IPS-18a (cell line): ENCODE results near the gene EXOSC2.
"Not testable (repeated sequence)": the region's sequence is repeated elsewhere in the genome, so short reads cannot be mapped to it uniquely, and the experiment has no call there.

Experiments
- H3K27ac ChIP-seq: one replicate; pipeline ENCODE4 v1.5.1; 2013; ENCODE audit warnings: low read length
- H3K27me3 ChIP-seq: one replicate; pipeline ENCODE4 v1.6.1; 2013; ENCODE audit warnings: mild to moderate bottlenecking, low read length; ENCODE audit not compliant: control insufficient read depth, insufficient read depth
- H3K36me3 ChIP-seq: one replicate; pipeline ENCODE4 v1.6.1; 2013; ENCODE audit warnings: low read depth, low read length; ENCODE audit not compliant: control insufficient read depth
- H3K4me1 ChIP-seq: one replicate; pipeline ENCODE4 v1.6.1; 2013; ENCODE audit warnings: low read depth, low read length; ENCODE audit not compliant: control insufficient read depth
- H3K4me3 ChIP-seq: one replicate; pipeline ENCODE4 v1.5.1; 2013; ENCODE audit warnings: low read length
- H3K9ac ChIP-seq: one replicate; pipeline ENCODE4 v1.6.1; 2013; ENCODE audit warnings: mild to moderate bottlenecking, low read length, moderate library complexity
- H3K9me3 ChIP-seq: one replicate; pipeline ENCODE4 v1.6.1; 2013; ENCODE audit warnings: low read depth, low read length; ENCODE audit not compliant: control insufficient read depth

Gene EXOSC2

GRCh38 chr9:130670644-130671043 lies 22.9 kb upstream of the EXOSC2 start:
- Histone ChIP-seq H3K4me1 (peaks cover 3% of the 10 kb centered on the region), H3K27ac (no peak overlapping the region)

DNA sequence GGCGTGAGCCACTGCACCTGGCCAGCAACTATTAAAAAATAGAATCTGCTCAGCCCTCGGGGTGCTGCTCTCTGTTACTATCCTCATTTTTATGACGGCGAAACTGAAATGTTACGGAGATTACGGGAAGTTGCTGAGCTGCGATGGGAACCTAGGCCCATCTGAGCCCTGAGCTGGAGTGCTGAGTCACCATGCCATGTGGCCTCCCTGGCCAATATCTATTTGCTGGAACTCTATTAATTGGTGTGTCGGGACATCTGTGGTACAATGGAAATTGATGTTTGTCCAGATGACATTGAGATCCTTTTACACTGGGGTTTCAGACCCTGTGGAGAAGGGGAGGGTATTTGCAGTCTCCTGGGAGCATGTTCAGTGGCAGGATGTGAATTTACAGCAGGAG lies 21.1 kb upstream of the EXOSC2 start:
- Histone ChIP-seq H3K9me3 (no peaks in the 10 kb centered on the region), H3K4me1 (no peaks in the 10 kb centered on the region), H3K27me3 (peaks cover 35% of the 10 kb centered on the region), H3K36me3 (no peaks in the 10 kb centered on the region), H3K4me3 (no peak overlapping the region), H3K27ac (no peak overlapping the region), H3K9ac (no peak overlapping the region)

More at GRCh38 chr9:130670644-130671043, 22.9 kb upstream of the EXOSC2 start:
- no peaks in the 10 kb centered on the region for H3K9me3 ChIP-seq
- peaks cover 49% of the 10 kb centered on the region for H3K27me3 ChIP-seq
- H3K36me3 ChIP-seq, result no peaks in the 10 kb centered on the region
- H3K4me3 ChIP-seq, result no peak overlapping the region
- H3K9ac ChIP-seq, result no peak overlapping the region

- Histone ChIP-seq H3K36me3 (no peaks in the 10 kb centered on the region), H3K9ac (no peak overlapping the region), H3K9me3 (no peaks in the 10 kb centered on the region), H3K27ac (no peak overlapping the region), H3K4me1 (no peaks in the 10 kb centered on the region), H3K4me3 (no peak overlapping the region), H3K27me3 (peaks cover 35% of the 10 kb centered on the region)
Observed at GRCh38 chr9:130672933-130673615, 20.5 kb upstream of the EXOSC2 start.

GRCh38 chr9:130675396-130675795 lies 18.2 kb upstream of the EXOSC2 start:
- Histone ChIP-seq H3K9ac (no peak overlapping the region), H3K27ac (no peak overlapping the region), H3K4me1 (no peaks in the 10 kb centered on the region), H3K9me3 (no peaks in the 10 kb centered on the region), H3K4me3 (no peak overlapping the region), H3K27me3 (peaks cover 41% of the 10 kb centered on the region), H3K36me3 (no peaks in the 10 kb centered on the region)

DNA sequence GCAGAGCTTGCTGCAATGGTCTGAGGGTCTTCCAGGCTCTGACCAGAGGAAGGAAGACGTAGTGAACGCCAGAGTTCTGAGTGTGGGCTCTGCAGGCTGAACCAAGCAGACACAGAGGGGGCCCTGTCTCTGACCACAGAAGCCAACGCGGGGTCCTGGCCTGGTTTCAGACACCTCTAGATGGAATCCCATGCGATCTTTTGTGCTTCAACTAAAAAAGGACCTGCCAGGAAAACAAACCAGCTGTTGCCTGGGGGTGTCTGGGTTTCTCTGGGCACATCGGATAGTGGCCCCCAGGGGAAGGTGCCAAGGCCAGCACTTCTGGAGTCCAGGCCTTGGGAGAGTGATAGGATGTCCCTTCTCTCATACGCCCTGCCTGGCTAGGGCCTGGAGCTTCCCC lies 16.3 kb upstream of the EXOSC2 start:
- Histone ChIP-seq H3K4me3 (no peak overlapping the region), H3K27me3 (peaks cover 51% of the 10 kb centered on the region), H3K9ac (no peak overlapping the region), H3K4me1 (peaks cover 2% of the 10 kb centered on the region), H3K36me3 (no peaks in the 10 kb centered on the region), H3K27ac (no peak overlapping the region), H3K9me3 (no peaks in the 10 kb centered on the region)

DNA sequence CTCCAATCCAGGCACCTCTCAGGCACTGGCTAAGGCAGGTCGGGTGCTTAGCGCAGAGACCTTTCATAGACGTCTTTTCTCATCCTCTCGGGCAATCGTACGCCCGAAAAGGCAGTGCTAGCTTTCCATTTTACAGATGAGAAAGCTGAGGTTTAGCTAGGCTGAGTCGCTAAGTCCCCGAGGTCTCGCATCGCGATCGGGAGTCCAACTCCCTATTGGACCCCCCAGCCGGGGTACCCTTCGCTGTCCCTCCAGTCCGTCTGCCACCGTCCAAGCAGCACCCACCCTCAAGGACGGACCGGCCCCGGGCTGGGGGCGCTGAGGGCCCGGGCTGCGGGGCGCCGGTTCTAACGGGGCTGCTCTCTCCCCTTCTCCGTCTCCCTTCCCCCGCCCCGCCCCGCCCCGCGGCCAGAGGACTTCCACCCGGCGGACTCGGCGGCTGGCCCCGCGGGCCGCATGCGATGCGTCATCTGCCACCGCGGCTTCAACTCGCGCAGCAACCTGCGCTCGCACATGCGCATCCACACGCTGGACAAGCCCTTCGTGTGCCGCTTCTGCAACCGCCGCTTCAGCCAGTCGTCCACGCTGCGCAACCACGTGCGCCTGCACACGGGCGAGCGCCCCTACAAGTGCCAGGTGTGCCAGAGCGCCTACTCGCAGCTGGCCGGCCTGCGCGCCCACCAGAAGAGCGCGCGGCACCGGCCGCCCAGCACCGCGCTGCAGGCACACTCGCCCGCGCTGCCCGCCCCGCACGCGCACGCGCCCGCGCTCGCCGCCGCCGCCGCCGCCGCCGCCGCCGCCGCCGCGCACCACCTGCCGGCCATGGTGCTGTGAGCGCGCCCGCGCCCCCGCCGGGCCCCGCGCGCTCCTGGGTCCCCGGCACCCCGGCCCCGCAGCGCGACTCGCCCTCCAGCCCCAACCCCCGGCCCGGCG lies 12.5 kb upstream of the EXOSC2 start:
- no peak overlapping the region for H3K9ac ChIP-seq
- peaks cover 54% of the 10 kb centered on the region for H3K27me3 ChIP-seq
- peaks cover 5% of the 10 kb centered on the region for H3K9me3 ChIP-seq
- peaks cover 3% of the 10 kb centered on the region for H3K4me1 ChIP-seq
- H3K36me3 ChIP-seq, result no peaks in the 10 kb centered on the region
- peak overlapping the region; percentile 42 for H3K4me3 ChIP-seq
- no peak overlapping the region for H3K27ac ChIP-seq

GRCh38 chr9:130681769-130682420 lies 11.7 kb upstream of the EXOSC2 start:
- no peaks in the 10 kb centered on the region for H3K36me3 ChIP-seq
- peaks cover 5% of the 10 kb centered on the region for H3K9me3 ChIP-seq
- H3K4me1 ChIP-seq, result peaks cover 3% of the 10 kb centered on the region
- H3K9ac ChIP-seq, result no peak overlapping the region
- H3K27me3 ChIP-seq, result peaks cover 54% of the 10 kb centered on the region
- no peak overlapping the region for H3K27ac ChIP-seq
- peak overlapping the region; percentile 44 for H3K4me3 ChIP-seq

- H3K9me3 ChIP-seq, result peaks cover 5% of the 10 kb centered on the region
- H3K4me1 ChIP-seq, result peaks cover 3% of the 10 kb centered on the region
- no peaks in the 10 kb centered on the region for H3K36me3 ChIP-seq
- H3K4me3 ChIP-seq, result peak overlapping the region; percentile 44
- H3K9ac ChIP-seq, result no peak overlapping the region
- peaks cover 52% of the 10 kb centered on the region for H3K27me3 ChIP-seq
- no peak overlapping the region for H3K27ac ChIP-seq
Observed at GRCh38 chr9:130682421-130683121, 11.0 kb upstream of the EXOSC2 start.

DNA sequence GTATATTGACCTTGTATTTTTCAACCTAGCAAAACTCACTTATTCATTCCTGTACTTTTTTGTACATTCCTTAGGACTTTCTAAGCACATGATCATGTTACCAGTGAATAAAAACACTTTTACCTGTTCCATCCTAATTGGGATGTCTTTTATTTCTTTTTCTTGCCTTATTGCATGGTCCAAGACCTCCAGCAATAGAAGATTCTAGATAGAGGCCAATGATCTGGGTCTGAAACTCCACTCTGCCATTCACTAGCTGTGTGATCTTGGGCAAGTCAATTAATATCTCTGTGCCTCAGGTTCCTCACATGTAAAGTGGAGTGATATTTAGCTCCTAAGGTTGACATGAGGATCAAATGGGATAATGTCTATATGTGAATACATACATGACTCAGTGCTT lies 8.5 kb upstream of the EXOSC2 start:
- Histone ChIP-seq H3K27me3 (peaks cover 26% of the 10 kb centered on the region), H3K27ac (no peak overlapping the region), H3K9ac (no peak overlapping the region), H3K36me3 (no peaks in the 10 kb centered on the region), H3K9me3 (peaks cover 5% of the 10 kb centered on the region), H3K4me3 (no peak overlapping the region), H3K4me1 (peaks cover 4% of the 10 kb centered on the region)

DNA sequence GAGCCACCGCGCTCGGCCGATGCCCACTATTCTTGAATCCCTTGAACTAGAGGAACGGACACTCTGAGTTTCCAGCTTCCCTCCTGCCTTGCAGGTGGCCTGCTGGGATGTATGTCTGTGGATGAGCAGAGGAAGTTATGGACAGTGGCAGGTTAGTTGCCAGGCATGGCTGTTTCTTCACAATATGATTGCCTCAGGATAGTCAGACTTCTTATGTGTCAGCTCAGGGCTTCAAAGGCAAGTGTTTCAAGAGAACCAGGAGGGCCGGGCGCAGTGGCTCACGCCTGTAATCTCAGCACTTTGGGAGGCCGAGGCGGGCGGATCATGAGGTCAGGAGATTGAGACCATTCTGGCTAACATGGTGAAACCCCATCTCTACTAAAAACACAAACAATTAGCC lies 7.6 kb upstream of the EXOSC2 start:
- H3K9me3 ChIP-seq, H3K9ac ChIP-seq, H3K36me3 ChIP-seq, H3K4me3 ChIP-seq, H3K27ac ChIP-seq: not testable (repeated sequence)
- H3K27me3 ChIP-seq, result peaks cover 18% of the 10 kb centered on the region
- H3K4me1 ChIP-seq, result peaks cover 10% of the 10 kb centered on the region

- H3K9me3 ChIP-seq, result peaks cover 5% of the 10 kb centered on the region
- no peaks in the 10 kb centered on the region for H3K36me3 ChIP-seq
- peaks cover 4% of the 10 kb centered on the region for H3K27me3 ChIP-seq
- H3K27ac ChIP-seq, result no peak overlapping the region
- H3K4me1 ChIP-seq, result peaks cover 14% of the 10 kb centered on the region
- no peak overlapping the region for H3K4me3 ChIP-seq
- no peak overlapping the region for H3K9ac ChIP-seq
Observed at GRCh38 chr9:130687615-130688014, 6.0 kb upstream of the EXOSC2 start.
